Measurements from ENCODE around the gene YBX1. TPM values are rescaled to one million over a fixed set of nuclear protein-coding genes. Genes with fewer than 3 reads are reported as not detected.

Gene YBX1
- total RNA-seq, 2 donors from 2014 or later, result 471 to 894 TPM

DNA sequence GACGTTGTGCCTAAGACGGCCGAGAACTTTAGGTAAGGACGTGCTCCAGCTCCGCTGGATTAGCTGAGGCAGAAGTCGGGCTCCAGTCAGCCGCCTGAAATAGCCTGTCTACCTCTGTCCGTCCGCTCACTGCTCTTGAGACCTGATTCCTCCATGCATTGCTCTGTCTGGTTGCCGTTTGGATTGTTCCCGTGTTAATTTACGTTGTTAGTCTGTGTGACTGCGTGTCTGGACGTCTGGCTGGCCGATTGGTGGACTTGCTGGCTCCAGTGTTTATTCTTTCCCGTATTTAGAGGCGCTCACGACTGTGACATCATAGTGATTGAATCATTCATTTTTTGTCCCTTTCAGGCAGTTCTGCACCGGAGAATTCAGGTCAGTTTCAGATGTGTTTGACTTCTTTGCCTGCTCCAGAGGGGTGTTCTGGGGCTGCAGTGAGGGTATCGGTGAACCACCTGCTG, 23.3 kb upstream of the YBX1 start:
- no peak for DNase-seq
- peak overlapping the region; percentile 63 for H3K4me3 ChIP-seq
- no peaks in the 10 kb centered on the region for H3K9me3 ChIP-seq
- no peaks in the 10 kb centered on the region for H3K27me3 ChIP-seq
- H3K36me3 ChIP-seq, result no peaks in the 10 kb centered on the region
- intact Hi-C loops (cut with DNase I), result no loop called here
- H3K9ac ChIP-seq (ENCODE audit: low read depth in 2 of 2, low read length in 2 of 2), result peak overlapping the region; percentile 79 to 94
- TF ChIP-seq, protein P1, sequence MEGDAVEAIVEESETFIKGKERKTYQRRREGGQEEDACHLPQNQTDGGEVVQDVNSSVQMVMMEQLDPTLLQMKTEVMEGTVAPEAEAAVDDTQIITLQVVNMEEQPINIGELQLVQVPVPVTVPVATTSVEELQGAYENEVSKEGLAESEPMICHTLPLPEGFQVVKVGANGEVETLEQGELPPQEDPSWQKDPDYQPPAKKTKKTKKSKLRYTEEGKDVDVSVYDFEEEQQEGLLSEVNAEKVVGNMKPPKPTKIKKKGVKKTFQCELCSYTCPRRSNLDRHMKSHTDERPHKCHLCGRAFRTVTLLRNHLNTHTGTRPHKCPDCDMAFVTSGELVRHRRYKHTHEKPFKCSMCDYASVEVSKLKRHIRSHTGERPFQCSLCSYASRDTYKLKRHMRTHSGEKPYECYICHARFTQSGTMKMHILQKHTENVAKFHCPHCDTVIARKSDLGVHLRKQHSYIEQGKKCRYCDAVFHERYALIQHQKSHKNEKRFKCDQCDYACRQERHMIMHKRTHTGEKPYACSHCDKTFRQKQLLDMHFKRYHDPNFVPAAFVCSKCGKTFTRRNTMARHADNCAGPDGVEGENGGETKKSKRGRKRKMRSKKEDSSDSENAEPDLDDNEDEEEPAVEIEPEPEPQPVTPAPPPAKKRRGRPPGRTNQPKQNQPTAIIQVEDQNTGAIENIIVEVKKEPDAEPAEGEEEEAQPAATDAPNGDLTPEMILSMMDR (IDR thresholded peaks at IDR 0.05), result no peak
- peak overlapping the region; percentile 63 for H3K27ac ChIP-seq
- peaks cover 6% of the 10 kb centered on the region for H3K4me1 ChIP-seq

- Histone ChIP-seq H3K36me3 (peaks cover 3% of the 10 kb centered on the region), H3K27me3 (no peaks in the 10 kb centered on the region)
- TF ChIP-seq, protein P1 (IDR thresholded peaks at IDR 0.05), result no peak
Observed at GRCh38 chr1:42660907-42661500, 21.2 kb upstream of the YBX1 start.

GRCh38 chr1:42669936-42670335, 12.3 kb upstream of the YBX1 start:
- DNase-seq, result no peak
- no peak overlapping the region for H3K9ac ChIP-seq (ENCODE audit: low read depth in 2 of 2, low read length in 2 of 2)
- H3K27ac ChIP-seq, result no peak overlapping the region
- H3K4me1 ChIP-seq, result no peaks in the 10 kb centered on the region
- H3K36me3 ChIP-seq, result peaks cover 13% of the 10 kb centered on the region
- TF ChIP-seq, protein P1 (IDR thresholded peaks at IDR 0.05), result no peak
- no peak overlapping the region for H3K4me3 ChIP-seq
- intact Hi-C loops (cut with DNase I), result no loop called here
- no peaks in the 10 kb centered on the region for H3K9me3 ChIP-seq
- no peaks in the 10 kb centered on the region for H3K27me3 ChIP-seq

More at GRCh38 chr1:42660907-42661500, 21.2 kb upstream of the YBX1 start:
- H3K9me3 ChIP-seq, result no peaks in the 10 kb centered on the region
- peaks cover 6% of the 10 kb centered on the region for H3K4me1 ChIP-seq
- intact Hi-C loops (cut with DNase I), result no loop called here
- DNase-seq, result no peak
- no peak overlapping the region for H3K27ac ChIP-seq
- no peak overlapping the region for H3K4me3 ChIP-seq
- no peak overlapping the region for H3K9ac ChIP-seq (ENCODE audit: low read depth in 2 of 2, low read length in 2 of 2)

DNA sequence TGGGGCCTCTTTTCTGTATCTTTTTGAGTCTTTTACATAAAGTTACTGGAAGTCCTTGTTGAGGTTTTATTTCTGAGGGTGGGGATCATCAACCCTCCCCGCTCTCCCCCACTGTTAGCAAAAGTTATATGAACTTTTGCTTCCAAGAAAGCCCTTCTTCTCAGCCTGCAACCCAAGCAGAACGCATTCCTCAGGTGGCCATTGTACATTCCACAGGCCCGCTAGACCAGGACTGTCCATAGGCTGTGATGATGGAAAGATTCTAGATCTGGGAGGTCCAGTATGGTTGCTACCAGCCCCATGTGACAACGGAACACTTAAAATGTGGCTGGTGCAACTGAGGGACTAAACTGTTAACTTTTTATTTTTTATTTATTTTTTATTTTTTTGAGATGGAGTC, 11.8 kb upstream of the YBX1 start:
- Histone ChIP-seq H3K4me1 (no peaks in the 10 kb centered on the region), H3K36me3 (peaks cover 13% of the 10 kb centered on the region), H3K9ac (ENCODE audit: low read depth in 2 of 2, low read length in 2 of 2) (no peak overlapping the region), H3K4me3 (no peak overlapping the region), H3K9me3 (no peaks in the 10 kb centered on the region), H3K27me3 (no peaks in the 10 kb centered on the region), H3K27ac (no peak overlapping the region)
- TF ChIP-seq, protein P1 (IDR thresholded peaks at IDR 0.05), result no peak
- intact Hi-C loops (cut with DNase I), result no loop called here
- DNase-seq, result no peak

GRCh38 chr1:42674214-42674613, 8.0 kb upstream of the YBX1 start:
- H3K27me3 ChIP-seq, result no peaks in the 10 kb centered on the region
- H3K4me1 ChIP-seq, result no peaks in the 10 kb centered on the region
- TF ChIP-seq, protein P1 (IDR thresholded peaks at IDR 0.05), result no peak
- no peak overlapping the region for H3K9ac ChIP-seq (ENCODE audit: low read depth in 2 of 2, low read length in 2 of 2)
- H3K9me3 ChIP-seq, result no peaks in the 10 kb centered on the region
- DNase-seq, result no peak
- H3K36me3 ChIP-seq, result no peaks in the 10 kb centered on the region
- no peak overlapping the region for H3K4me3 ChIP-seq
- no peak overlapping the region for H3K27ac ChIP-seq
- intact Hi-C loops (cut with DNase I), result no loop called here
